Coronary artery (tissue), 2 donors: ENCODE measurements around the gene TIGD6.
A peak's percentile ranks its signal among the peaks of the same experiment; 100 is the strongest.

ENCODE experiments used
- DNase-seq: peaks from one replicate; pipeline ENCODE4 v3.0.0-alpha.2; 2017; ENCODE audit warnings: low spot score
- H3K27ac ChIP-seq, 2 donors: fragments of 200-600 bp; sonication (generic); one replicate each; pipeline ENCODE4 v1.5.1; 2016 to 2019
- H3K4me3 ChIP-seq: fragments of 200-600 bp; sonication (generic); 2 replicates; pipeline ENCODE4 v1.5.1; 2016; ENCODE audit warnings: mild to moderate bottlenecking, moderate library complexity
- TF ChIP-seq, protein P1 (sequence below): fragments of 200-600 bp; sonication (generic); IDR thresholded peaks from one replicate; pipeline ENCODE4 v1.5.1; 2019; ENCODE audit warnings: antibody characterized with exemption

The TIGD6 gene

DNA sequence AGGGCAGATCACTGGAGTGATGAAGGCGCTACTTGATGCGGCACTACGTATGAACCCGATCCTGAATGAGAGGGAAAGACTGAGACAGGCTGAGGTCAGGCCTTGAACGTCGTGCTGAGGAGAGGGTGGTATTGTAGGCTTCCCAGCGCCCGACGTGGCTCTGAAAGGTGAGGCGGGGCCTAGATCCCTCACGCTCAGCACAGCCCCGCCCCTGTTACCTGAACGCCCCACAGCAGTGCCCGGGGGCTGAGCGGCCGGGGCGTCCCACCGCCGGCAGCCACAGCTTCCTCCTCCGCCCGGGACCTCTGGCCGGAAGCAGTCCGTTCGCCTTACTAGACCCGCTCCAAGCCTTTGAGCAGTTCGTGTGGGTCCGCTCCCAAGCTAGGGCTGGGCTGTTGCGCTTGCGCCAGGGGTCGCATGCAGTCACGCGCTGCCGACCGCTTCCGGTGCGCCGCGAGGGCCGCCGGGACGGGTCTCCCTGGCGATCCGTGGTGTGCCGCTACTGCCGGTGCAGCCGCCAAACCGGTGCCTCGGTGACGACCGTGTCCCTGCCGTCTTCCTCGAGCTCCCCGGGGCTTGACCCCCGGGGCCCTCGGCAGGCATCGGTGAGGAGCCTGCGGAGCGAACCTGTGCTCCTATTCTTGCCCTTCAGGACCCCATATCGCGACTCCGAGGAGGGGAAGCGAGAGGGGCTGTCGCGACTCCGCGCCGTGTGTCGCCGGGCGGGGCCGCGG is at the start of gene TIGD6, which contains the start of gene HMGXB3:
Gene TIGD6, minus strand, starts transcription at position 399 of the 734 bp plus-strand sequence. CDS start 4,306 bp downstream, outside the sequence.
Gene HMGXB3, plus strand, starts transcription at position 484 of the 734 bp plus-strand sequence. CDS start 4,114 bp downstream, outside the sequence.
- peak; percentile 97 for DNase-seq
- Histone ChIP-seq H3K4me3 (peak within 1 kb of the TSS; percentile 93), H3K27ac (peak within 1 kb of the TSS; percentile 93 to 95)
- TF ChIP-seq, protein P1, sequence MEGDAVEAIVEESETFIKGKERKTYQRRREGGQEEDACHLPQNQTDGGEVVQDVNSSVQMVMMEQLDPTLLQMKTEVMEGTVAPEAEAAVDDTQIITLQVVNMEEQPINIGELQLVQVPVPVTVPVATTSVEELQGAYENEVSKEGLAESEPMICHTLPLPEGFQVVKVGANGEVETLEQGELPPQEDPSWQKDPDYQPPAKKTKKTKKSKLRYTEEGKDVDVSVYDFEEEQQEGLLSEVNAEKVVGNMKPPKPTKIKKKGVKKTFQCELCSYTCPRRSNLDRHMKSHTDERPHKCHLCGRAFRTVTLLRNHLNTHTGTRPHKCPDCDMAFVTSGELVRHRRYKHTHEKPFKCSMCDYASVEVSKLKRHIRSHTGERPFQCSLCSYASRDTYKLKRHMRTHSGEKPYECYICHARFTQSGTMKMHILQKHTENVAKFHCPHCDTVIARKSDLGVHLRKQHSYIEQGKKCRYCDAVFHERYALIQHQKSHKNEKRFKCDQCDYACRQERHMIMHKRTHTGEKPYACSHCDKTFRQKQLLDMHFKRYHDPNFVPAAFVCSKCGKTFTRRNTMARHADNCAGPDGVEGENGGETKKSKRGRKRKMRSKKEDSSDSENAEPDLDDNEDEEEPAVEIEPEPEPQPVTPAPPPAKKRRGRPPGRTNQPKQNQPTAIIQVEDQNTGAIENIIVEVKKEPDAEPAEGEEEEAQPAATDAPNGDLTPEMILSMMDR: no peak

DNA sequence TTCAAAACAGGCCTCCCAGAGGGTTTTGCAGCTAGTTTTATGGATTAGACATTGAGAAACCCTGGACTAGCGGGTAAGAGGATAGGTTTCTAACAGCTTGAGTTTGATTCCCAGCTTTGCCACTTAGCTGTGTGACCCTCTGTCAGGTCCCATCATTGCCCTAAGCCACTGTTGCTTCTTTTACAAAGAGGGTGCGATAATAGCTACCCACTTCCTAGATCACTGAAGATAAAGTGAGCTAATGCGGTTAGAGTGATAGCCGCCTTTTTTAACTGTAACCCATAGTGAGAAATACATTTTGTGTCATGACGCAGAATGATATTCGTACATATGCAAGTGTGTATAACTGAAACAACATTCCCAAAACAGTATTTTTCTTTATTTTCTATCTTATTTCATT is 45.6 kb upstream of the TIGD6 start:
- H3K27ac ChIP-seq: no peak overlapping the region
- TF ChIP-seq, protein P1: no peak
- DNase-seq: no peak
- no peak overlapping the region for H3K4me3 ChIP-seq

DNA sequence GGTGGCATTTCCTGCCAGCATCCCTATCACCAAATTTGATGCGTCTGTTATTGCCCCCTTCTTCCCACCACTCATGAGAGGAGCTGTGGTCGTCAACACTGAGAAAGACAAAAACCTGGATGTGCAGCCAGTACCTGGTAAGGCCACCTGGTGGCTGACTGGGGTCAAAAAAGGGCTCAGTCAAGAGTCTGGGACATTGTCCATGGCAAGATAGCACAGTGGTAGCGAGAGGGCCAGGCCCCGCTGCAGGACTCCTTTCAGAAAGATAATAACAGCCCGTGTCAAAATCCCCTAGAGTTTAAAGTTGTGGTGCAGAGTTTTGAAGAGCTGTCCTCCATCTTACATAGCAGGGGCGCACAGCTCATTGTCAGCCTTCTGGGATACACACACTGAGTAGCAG is 45.1 kb upstream of the TIGD6 start:
- no peak overlapping the region for H3K27ac ChIP-seq
- TF ChIP-seq, protein P1: no peak
- H3K4me3 ChIP-seq: no peak overlapping the region
- DNase-seq: no peak

DNA sequence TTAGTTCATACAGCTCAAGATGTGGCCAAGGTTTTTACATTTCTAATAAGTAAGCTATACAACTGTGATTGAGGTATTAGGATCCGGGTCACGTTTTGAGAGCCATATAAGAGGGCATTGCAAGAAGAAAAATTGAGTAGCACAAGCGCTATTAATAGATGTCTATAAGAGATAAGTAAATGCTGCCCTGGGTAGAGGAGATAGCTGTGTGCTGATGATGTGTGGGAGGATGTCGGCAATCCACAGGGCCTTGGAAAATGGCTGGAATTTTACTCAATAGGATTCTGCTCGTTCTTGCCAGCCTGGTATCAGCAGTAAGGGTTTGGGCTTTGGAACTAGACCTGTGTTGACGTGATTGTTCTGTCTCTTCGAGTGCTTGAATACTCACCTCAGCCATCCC is 44.3 kb upstream of the TIGD6 start:
- no peak for DNase-seq
- H3K27ac ChIP-seq: no peak overlapping the region
- H3K4me3 ChIP-seq: no peak overlapping the region
- TF ChIP-seq, protein P1: no peak

DNA sequence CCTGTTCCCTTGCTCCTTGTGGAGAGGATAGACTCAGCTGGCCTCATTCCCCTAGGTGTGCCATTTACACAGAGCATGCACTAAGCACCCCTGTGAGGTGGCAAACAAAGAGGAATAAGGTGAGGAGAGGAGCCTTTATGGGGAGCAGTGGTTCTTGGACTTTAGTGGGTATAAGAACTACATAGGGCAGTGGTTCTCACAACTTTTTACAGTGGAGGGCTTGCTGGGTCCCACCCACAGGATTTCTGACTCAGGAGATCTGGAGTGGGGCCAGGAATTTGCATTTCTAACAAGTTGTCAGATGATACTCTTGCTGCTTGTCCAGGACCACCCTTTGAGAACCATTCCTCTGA is 43.9 kb upstream of the TIGD6 start:
- TF ChIP-seq, protein P1: no peak
- peak overlapping the region; percentile 7 to 31 for H3K27ac ChIP-seq
- no peak for DNase-seq
- H3K4me3 ChIP-seq: no peak overlapping the region

DNA sequence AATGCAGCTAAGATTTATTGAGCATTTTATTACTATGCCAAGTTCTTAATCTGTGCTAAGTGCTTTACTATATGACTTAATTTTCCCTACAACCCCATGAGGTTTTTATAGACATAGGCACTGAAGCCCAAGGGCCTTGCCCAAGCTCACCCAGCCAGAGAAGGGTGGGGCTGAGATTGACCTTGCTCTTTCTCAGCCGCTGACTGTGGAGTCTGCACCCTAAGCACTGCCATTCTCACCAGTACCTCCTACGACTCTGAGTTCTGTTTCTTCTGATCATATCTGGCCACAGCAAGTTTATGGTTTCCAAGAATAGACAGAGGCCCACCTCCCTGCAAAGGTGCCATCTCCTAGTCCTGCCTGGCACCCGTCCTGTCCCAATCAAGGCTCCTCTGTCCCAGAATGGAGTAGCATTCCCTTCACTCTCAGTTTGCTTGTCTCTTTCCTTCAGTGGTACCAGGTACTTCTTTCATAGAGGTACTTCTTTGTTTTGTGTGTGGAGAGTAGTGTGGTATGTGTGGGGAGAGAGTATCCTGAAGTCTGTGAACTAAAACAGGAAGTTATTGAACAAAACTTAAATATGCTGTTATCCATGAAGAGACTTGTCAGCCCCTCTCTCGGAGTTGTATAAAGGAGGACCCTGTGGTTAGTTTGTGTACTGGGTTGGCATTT is 43.3 kb upstream of the TIGD6 start:
- DNase-seq: no peak
- no peak overlapping the region for H3K4me3 ChIP-seq
- TF ChIP-seq, protein P1: no peak
- H3K27ac ChIP-seq: peak overlapping the region; percentile 7 to 31

DNA sequence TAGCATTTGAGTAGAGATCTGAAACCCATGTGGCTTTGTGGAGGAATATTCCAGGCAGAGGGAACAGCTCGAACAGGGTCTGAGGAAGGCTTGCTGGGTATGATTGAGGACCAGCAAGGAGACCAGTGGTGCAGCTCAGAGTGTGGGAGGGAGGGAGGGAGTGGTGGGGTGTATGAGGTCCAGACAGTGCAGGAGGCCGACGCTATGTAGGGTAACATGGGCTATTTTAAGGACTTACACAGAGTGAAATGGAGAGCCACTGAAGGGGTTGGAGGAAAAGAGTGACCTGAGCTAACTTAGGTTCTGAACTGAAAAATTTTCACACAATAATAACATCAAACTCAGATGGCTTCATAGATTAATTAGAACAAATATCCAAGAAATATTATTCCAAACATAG is 42.0 kb upstream of the TIGD6 start:
- Histone ChIP-seq H3K4me3 (no peak overlapping the region), H3K27ac (no peak overlapping the region)
- TF ChIP-seq, protein P1: no peak
- DNase-seq: no peak
